Upper lobe of right lung (tissue), 1 donor: ENCODE measurements around the gene OCA2. TPM values are rescaled to one million over a fixed set of nuclear protein-coding genes. Genes with fewer than 3 reads are reported as not detected.

Source experiments
- ATAC-seq: fragments of 200-7000 bp; cut with Tn5 transposase; one replicate; pipeline ENCODE4 v1.9.1; 2020; ENCODE audit warnings: mild to moderate bottlenecking, moderate library complexity
- DNase-seq: peaks from one replicate; pipeline ENCODE4 v3.0.0-alpha.2; 2020
- H3K27ac ChIP-seq: fragments of 200-600 bp; one replicate; pipeline ENCODE4 v1.8.0; 2022
- H3K27me3 ChIP-seq: fragments of 200-600 bp; one replicate; pipeline ENCODE4 v1.8.0; 2022; ENCODE audit warnings: mild to moderate bottlenecking
- H3K36me3 ChIP-seq: fragments of 200-600 bp; one replicate; pipeline ENCODE4 v1.8.0; 2022
- H3K4me1 ChIP-seq: fragments of 200-600 bp; one replicate; pipeline ENCODE4 v1.8.0; 2022
- H3K4me3 ChIP-seq: fragments of 200-600 bp; one replicate; pipeline ENCODE4 v1.8.0; 2022; ENCODE audit warnings: mild to moderate bottlenecking
- H3K9me3 ChIP-seq: fragments of 200-600 bp; one replicate; pipeline ENCODE4 v1.8.0; 2022
- CTCF ChIP-seq: fragments of 200-600 bp; IDR thresholded peaks from one replicate; pipeline ENCODE4 v1.8.0; 2022; ENCODE audit warnings: antibody characterized with exemption
- intact Hi-C: fragments of 100-400 bp; cut with DNase I; formaldehyde crosslinking; loops from one replicate; pipeline ENCODE4 v1.11.0; 2022
- total RNA-seq: library from RNA; stranded (reverse); fragmentation: NEBNext Ultra II Directional; extraction: Animal tissue kit (Norgen Biotek cat#: 25700); gene quantifications from one replicate; pipeline ENCODE4 v1.2.1, GENCODE V29; 2021
- donor health status: DM: no; HTN: yes; CAD: no; lungs with severe emphysema.

Gene OCA2
- total RNA-seq, 1 donor from 2014 or later, result 0.55 TPM

- no peaks in the 10 kb centered on the region for H3K36me3 ChIP-seq
- no peaks in the 10 kb centered on the region for H3K9me3 ChIP-seq
- DNase-seq (no peak), ATAC-seq (no peak)
- no peaks in the 10 kb centered on the region for H3K4me1 ChIP-seq
- TF ChIP-seq CTCF, result no peak
- no peak overlapping the region for H3K27ac ChIP-seq
- intact Hi-C loops, result no loop called here
- H3K4me3 ChIP-seq, result no peak overlapping the region
- no peaks in the 10 kb centered on the region for H3K27me3 ChIP-seq
Measured at GRCh38 chr15:27707257-27707656, 391.9 kb downstream of the OCA2 start.

- Histone ChIP-seq H3K36me3 (no peaks in the 10 kb centered on the region), H3K9me3 (no peaks in the 10 kb centered on the region), H3K4me3 (no peak overlapping the region), H3K27me3 (no peaks in the 10 kb centered on the region), H3K4me1 (no peaks in the 10 kb centered on the region), H3K27ac (no peak overlapping the region)
- DNase-seq (no peak), ATAC-seq (no peak)
- intact Hi-C loops, result no loop called here
- no peak for TF ChIP-seq CTCF
Measured at GRCh38 chr15:27706300-27706699, 392.8 kb downstream of the OCA2 start.

- intact Hi-C loops, result no loop called here
- no peaks in the 10 kb centered on the region for H3K4me1 ChIP-seq
- no peaks in the 10 kb centered on the region for H3K9me3 ChIP-seq
- H3K27ac ChIP-seq, result no peak overlapping the region
- no peak overlapping the region for H3K4me3 ChIP-seq
- no peak for DNase-seq
- no peaks in the 10 kb centered on the region for H3K36me3 ChIP-seq
- TF ChIP-seq CTCF, result no peak
- H3K27me3 ChIP-seq, result no peaks in the 10 kb centered on the region
- no peak for ATAC-seq
Measured at GRCh38 chr15:27705056-27705455, 394.1 kb downstream of the OCA2 start.

Other genes with a start within 250 kb of the OCA2 start
- 56.9 TPM for gene HERC2, start 222.9 kb upstream of the OCA2 start, total RNA-seq